NCI-H446 treated with DMSO at 0.1 percent for 48 hours (cell line): Measurements from ENCODE around the gene INAFM1.
A peak's percentile ranks its signal among the peaks of the same experiment; 100 is the strongest.

Source experiments
- DNase-seq: peaks from one replicate; lab custom pipeline; 2025; lab: John Stamatoyannopoulos, UW

INAFM1 gene

GRCh38 chr19:47274071-47274890 is at the start of gene INAFM1:
Gene INAFM1, plus strand, starts transcription at chr19:47274885. Its CDS starts 35 bp downstream, at chr19:47274920.
- DNase-seq, result peak; percentile 84

- DNase-seq, result peak; percentile 81
Observed at GRCh38 chr19:47225746-47226425, 48.8 kb upstream of the INAFM1 start.

GRCh38 chr19:47226426-47227351 is 48.0 kb upstream of the INAFM1 start:
- DNase-seq, result no peak

GRCh38 chr19:47227352-47228167 is 47.1 kb upstream of the INAFM1 start:
- DNase-seq, result no peak

- no peak for DNase-seq
Observed at GRCh38 chr19:47228168-47228936, 46.3 kb upstream of the INAFM1 start.

GRCh38 chr19:47228937-47229675 is 45.6 kb upstream of the INAFM1 start:
- DNase-seq, result no peak

GRCh38 chr19:47229676-47230053 is 45.0 kb upstream of the INAFM1 start:
- DNase-seq, result no peak

- DNase-seq, result no peak
Observed at GRCh38 chr19:47230054-47230920, 44.4 kb upstream of the INAFM1 start.

- DNase-seq, result no peak
Observed at GRCh38 chr19:47230921-47231214, 43.8 kb upstream of the INAFM1 start, which contains the start of gene BBC3. Gene BBC3, minus strand, starts transcription at chr19:47231199. Its CDS starts 2,768 bp downstream, at chr19:47228431.

- peak; percentile 57 for DNase-seq
Observed at GRCh38 chr19:47231215-47232054, 43.2 kb upstream of the INAFM1 start.

- DNase-seq, result no peak
Observed at GRCh38 chr19:47232422-47233211, 42.1 kb upstream of the INAFM1 start.

GRCh38 chr19:47236072-47236675 is 38.5 kb upstream of the INAFM1 start:
- DNase-seq, result no peak

GRCh38 chr19:47239152-47239551 is 35.5 kb upstream of the INAFM1 start:
- DNase-seq, result no peak

- DNase-seq, result peak; percentile 60
Observed at GRCh38 chr19:47239610-47240296, 34.9 kb upstream of the INAFM1 start.

GRCh38 chr19:47240556-47240955 is 34.1 kb upstream of the INAFM1 start:
- DNase-seq, result no peak
